Measurements from ENCODE around the gene HOXA4. TPM values are rescaled to one million over a fixed set of nuclear protein-coding genes. Genes with fewer than 3 reads are reported as not detected.

HOXA4 gene
- total RNA-seq, 1 experiment from 2014 or later, result 2.0 TPM

- ChIA-PET RAD21 (ENCODE audit: low non-redundant PET in 1 of 2, low total read pairs in 2 of 2, uncharacterized antibody in 2 of 2, unreplicated experiment in 2 of 2) (interaction anchor here in 1 of 2 experiments (0.6 kb wide), 1 partner anchor 13 kb away, joined by 3 read pairs; no protein-coding TSS in a partner anchor), CTCF (interaction anchor here (0.6 to 3.7 kb wide), 3 partner anchors 13 to 461 kb away, joined by 3 to 27 read pairs (median 10); no protein-coding TSS in a partner anchor), POLR2A (no interaction called here)
- no peaks in the 10 kb centered on the region for H3K27me3 ChIP-seq (ENCODE audit: insufficient read depth, low read length)
- peak overlapping the region; percentile 74 for H3K9ac ChIP-seq (ENCODE audit: low read length)
- no peaks in the 10 kb centered on the region for H3K9me3 ChIP-seq (ENCODE audit: control insufficient read depth in 1 of 2, insufficient read depth in 1 of 2, low read depth in 1 of 2, low read length in 2 of 2)
- ATAC-seq (peak; percentile 36), DNase-seq (ENCODE audit: low read depth, low spot score) (no peak)
- H3K4me2 ChIP-seq (ENCODE audit: low read length), result peak overlapping the region; percentile 95
- H3K79me2 ChIP-seq (ENCODE audit: insufficient read depth, low read length), result peaks cover 45% of the 10 kb centered on the region
- no peak for TF ChIP-seq SP1 (IDR thresholded peaks at IDR 0.05; ENCODE audit: low read depth)
- TF ChIP-seq POLR2AphosphoS5 (IDR thresholded peaks at IDR 0.05; ENCODE audit: low read depth, low read length), result 0 out of 2 replicates have a peak, but pooled peaks have one; percentile 31
- intact Hi-C loops (cut with micrococcal nuclease), result no loop called here
- no peaks in the 10 kb centered on the region for H3K9me2 ChIP-seq (ENCODE audit: insufficient read depth)
- peak overlapping the region; percentile 40 to 71 for H3K4me3 ChIP-seq (replicated peaks in 1 of 2; ENCODE audit: low read depth in 1 of 2, low read length in 2 of 2)
- H3K36me3 ChIP-seq (ENCODE audit: control insufficient read depth in 1 of 2, insufficient read depth in 2 of 2, low read length in 2 of 2), result peaks cover 6 to 12% of the 10 kb centered on the region in 2 experiments; a peak in 2 of 4 replicates
- no TSS peak for BruUV-seq (replicated peaks)
- no peak overlapping the region for H2AFZ ChIP-seq (ENCODE audit: low read depth, low read length, poor library complexity, severe bottlenecking)
- peaks cover 25 to 57% of the 10 kb centered on the region in 2 experiments for H3K4me1 ChIP-seq (ENCODE audit: control insufficient read depth in 1 of 2, insufficient read depth in 2 of 2, low read length in 2 of 2)
- peak overlapping the region; percentile 82 for H3K27ac ChIP-seq (ENCODE audit: low read depth, low read length)
- H4K20me1 ChIP-seq (ENCODE audit: insufficient read depth), result no peaks in the 10 kb centered on the region
These were observed 17.6 kb upstream of the HOXA4 start for GRCh38 chr7:27148031-27148755.

GRCh38 chr7:27147199-27148030, 16.9 kb upstream of the HOXA4 start, which contains the start of gene HOXA6:
HOXA6 (minus strand) TSS chr7:27147774; CDS start chr7:27147749, 25 bp downstream.
- Histone ChIP-seq H3K79me2 (ENCODE audit: insufficient read depth, low read length) (peaks cover 45% of the 10 kb centered on the region), H3K9me3 (ENCODE audit: control insufficient read depth in 1 of 2, insufficient read depth in 1 of 2, low read depth in 1 of 2, low read length in 2 of 2) (no peaks in the 10 kb centered on the region), H3K36me3 (ENCODE audit: control insufficient read depth in 1 of 2, insufficient read depth in 2 of 2, low read length in 2 of 2) (peaks cover 6 to 12% of the 10 kb centered on the region in 2 experiments; a peak in 2 of 4 replicates), H3K27ac (ENCODE audit: low read depth, low read length) (peak within 1 kb of the TSS; percentile 82), H2AFZ (ENCODE audit: low read depth, low read length, poor library complexity, severe bottlenecking) (no peak within 1 kb of the TSS), H3K4me1 (ENCODE audit: control insufficient read depth in 1 of 2, insufficient read depth in 2 of 2, low read length in 2 of 2) (peaks cover 18 to 49% of the 10 kb centered on the region in 2 experiments), H3K27me3 (ENCODE audit: insufficient read depth, low read length) (no peaks in the 10 kb centered on the region), H4K20me1 (ENCODE audit: insufficient read depth) (no peaks in the 10 kb centered on the region), H3K4me2 (ENCODE audit: low read length) (peak within 1 kb of the TSS; percentile 95), H3K9ac (ENCODE audit: low read length) (peak within 1 kb of the TSS; percentile 74), H3K4me3 (replicated peaks in 1 of 2; ENCODE audit: low read depth in 1 of 2, low read length in 2 of 2) (peak within 1 kb of the TSS; percentile 40 to 71), H3K9me2 (ENCODE audit: insufficient read depth) (no peaks in the 10 kb centered on the region)
- ChIA-PET RAD21 (ENCODE audit: low non-redundant PET in 1 of 2, low total read pairs in 2 of 2, uncharacterized antibody in 2 of 2, unreplicated experiment in 2 of 2) (interaction anchor here in 1 of 2 experiments (0.6 kb wide), 1 partner anchor 14 kb away, joined by 3 read pairs; no protein-coding TSS in a partner anchor), POLR2A (no interaction called here), CTCF (no interaction called here)
- DNase-seq (ENCODE audit: low read depth, low spot score) (no peak), ATAC-seq (peak; percentile 2; the same call in 1 of the 2 replicates)
- no TSS peak for BruUV-seq (replicated peaks)
- intact Hi-C loops (cut with micrococcal nuclease), result no loop called here
- TF ChIP-seq JUND (IDR thresholded peaks at IDR 0.05) (no peak), ZNF274 (IDR thresholded peaks at IDR 0.05; ENCODE audit: low read depth, low read length) (no peak), CTCF (IDR thresholded peaks at IDR 0.05 in 2 of 3, conservative IDR thresholded peaks at IDR 0.05 in 1 of 3; ENCODE audit: borderline replicate concordance in 1 of 3, insufficient read depth in 1 of 3, low read depth in 2 of 3, low read length in 2 of 3) (no peak), MAX (IDR thresholded peaks at IDR 0.05) (no peak), CEBPB (IDR thresholded peaks at IDR 0.05; ENCODE audit: low read depth) (no peak), POLR2A (IDR thresholded peaks at IDR 0.05; ENCODE audit: borderline replicate concordance, extremely low read depth, insufficient read depth, insufficient read length) (no peak), FOSL1 (IDR thresholded peaks at IDR 0.05; ENCODE audit: low read depth) (no peak), CBX3 (IDR thresholded peaks at IDR 0.05; ENCODE audit: low read depth) (no peak), EGR1 (IDR thresholded peaks at IDR 0.05; ENCODE audit: low read depth) (no peak), TCF7L2 (IDR thresholded peaks at IDR 0.05; ENCODE audit: borderline replicate concordance, extremely low read depth, insufficient read depth, insufficient read length) (no peak), ZBTB33 (IDR thresholded peaks at IDR 0.05; ENCODE audit: extremely low read depth, insufficient replicate concordance, low read length) (no peak)
